HuH-7.5 (cell line): Measurements from ENCODE around the gene FNDC3B.

Experiments
- DNase-seq: peaks from one replicate; pipeline ENCODE4 v3.0.0; 2011; ENCODE audit warnings: low spot score

FNDC3B gene

GRCh38 chr3:172113710-172114109, 74.3 kb downstream of the FNDC3B start:
- no peak for DNase-seq

DNA sequence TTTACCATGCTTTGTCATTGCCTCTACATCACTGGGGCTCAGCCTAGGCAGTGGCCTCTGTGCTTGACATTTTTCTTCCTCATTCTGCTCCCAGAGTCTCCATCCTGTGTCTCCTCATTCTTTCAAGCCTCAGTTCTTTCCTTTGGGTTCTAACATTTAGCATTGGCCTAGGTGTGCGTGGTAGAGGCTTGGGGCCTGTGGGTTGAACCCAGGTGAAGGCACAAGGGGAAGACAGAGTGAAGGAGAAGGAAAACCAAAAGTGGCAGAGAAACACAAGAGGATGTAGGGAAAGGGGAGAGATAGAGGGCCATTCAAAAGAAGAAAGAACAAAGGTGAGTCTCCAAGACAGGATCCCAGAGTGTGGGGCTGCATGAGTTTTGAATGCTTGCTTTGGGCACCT, 75.7 kb downstream of the FNDC3B start:
- DNase-seq = no peak

DNA sequence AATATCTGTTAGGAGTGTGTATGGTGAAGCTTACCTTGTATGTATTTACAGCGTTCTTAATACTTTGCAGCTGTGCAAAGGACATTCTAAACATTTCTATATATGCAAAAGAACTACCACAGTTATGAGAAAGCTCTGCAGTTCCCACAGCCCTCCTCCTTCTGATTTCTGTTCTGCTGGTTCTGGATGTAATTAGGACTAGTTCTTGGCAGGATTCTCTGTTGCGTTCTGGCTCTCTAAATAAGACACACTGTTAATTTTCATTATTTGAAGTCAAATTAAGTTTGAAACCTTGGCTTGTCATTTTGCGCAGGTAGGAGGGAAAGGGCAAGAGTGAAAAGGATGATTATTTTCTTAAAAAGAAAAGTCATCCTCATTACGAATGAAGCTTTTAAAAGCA, 76.4 kb downstream of the FNDC3B start:
- DNase-seq = no peak

DNA sequence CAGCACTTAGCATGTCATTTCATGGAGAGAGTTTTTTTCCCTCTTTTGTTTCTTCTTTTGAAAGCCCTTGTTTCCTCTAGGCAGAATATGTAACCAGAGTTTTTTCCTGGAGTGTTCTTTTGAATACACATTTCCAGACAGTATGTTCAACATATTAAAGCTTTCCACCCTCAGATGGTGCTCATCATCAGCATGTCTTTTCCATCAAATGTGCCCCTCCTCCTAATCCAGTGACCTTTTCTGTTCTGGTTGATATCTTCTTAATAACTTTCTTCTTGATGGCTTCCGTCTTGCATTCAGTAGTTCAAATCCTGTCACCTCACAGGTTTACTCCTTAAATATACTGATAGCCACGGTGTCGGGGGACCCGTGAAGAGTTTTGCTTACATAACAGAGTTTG, 78.6 kb downstream of the FNDC3B start:
- DNase-seq = no peak

DNA sequence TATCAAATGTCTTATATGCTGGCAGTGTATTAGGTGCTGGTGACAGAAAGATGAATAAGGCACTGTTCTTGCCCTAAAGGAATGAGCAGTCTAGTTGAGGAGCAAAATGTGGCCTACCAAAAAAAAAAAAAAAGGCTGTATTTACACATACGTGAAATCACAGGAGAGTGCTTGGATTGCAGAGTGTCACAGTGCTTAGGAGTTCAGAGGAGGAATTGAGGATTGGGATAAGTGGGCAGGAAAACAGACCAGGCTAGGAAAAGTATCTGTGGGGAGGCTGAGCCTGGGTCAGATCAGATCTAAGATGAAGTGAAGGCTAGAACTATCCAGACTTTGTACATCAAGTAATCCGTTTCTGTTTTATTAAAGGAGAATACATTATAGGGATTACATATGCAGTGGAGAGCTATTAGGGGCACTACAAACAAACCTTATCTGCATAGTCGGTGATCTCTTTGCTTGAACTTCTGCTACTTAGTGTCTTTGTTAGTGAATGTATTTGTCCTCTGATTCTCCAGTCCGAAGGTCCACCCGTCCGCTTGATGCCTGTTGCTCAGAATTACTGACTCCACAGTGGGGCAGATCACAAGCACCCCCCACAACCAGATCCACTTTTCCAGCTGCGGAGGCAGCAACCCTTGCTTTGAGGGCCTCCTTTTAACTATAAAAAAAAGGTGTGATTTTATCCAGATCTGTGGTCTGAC, 80.0 kb downstream of the FNDC3B start:
- no peak for DNase-seq

DNA sequence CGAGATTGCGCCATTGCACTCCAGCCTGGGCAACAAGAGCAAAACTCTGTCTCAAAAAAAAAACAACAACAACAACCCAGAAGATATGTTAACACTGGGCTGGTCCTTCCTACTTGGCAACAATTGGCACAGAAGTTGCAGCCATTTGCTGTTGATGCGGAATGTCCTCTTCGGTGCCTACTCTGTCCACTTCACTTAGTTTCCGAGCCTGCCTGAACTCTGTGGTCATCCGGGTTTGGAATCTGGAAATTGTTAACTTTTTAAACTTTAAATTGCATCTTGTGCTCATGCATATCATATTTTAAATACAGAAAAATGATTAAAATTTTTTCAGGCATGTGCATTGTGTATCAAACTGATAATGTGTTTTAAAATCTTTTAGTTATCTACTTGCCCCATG, 81.5 kb downstream of the FNDC3B start:
- DNase-seq = no peak

DNA sequence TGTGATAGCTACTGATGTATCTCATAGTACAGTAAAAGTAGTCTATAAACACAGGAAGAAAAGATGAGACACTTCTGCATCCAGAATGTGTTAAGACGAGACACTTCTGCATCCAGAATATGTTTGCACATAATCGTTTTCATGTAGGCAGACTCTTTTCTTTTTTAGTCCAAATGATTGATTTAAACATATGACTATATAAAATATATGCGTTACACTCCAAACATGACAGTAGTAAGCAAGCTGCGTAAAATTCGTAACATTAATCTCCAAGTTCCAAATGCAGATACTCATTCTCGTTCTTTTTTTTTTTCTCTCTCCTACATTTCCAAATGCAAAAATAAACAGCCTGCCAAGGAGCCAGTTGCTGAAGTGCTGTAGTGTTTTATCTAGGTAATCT, 82.6 kb downstream of the FNDC3B start:
- DNase-seq = no peak

- DNase-seq = no peak
These were observed 84.9 kb downstream of the FNDC3B start for GRCh38 chr3:172124271-172124670.

GRCh38 chr3:172125053-172125452, 85.7 kb downstream of the FNDC3B start:
- no peak for DNase-seq

DNA sequence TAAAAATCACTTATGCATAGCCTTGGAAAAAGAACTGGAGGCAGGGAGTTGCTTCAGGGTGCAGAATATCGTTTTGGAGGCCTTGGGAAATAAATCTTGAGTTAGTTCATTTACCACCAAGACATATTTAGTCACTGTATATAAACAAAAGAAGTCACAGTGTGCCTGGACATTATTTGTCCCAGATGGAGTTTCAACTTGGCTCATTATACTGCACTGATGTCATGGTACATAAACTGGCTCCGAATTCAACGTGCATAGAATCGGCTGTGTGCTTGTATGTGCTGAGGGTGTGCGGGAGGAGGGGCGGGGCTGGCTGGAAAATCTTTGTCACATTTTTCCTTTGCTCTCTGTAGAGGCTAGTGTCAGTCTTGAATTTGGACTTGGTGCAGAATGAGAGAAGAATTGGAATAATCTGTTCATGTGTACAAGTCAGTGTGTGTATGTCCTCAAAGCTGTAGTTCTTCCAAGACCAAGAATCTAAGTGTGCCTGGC, 86.6 kb downstream of the FNDC3B start:
- DNase-seq = no peak

GRCh38 chr3:172126741-172127140, 87.4 kb downstream of the FNDC3B start:
- no peak for DNase-seq

DNA sequence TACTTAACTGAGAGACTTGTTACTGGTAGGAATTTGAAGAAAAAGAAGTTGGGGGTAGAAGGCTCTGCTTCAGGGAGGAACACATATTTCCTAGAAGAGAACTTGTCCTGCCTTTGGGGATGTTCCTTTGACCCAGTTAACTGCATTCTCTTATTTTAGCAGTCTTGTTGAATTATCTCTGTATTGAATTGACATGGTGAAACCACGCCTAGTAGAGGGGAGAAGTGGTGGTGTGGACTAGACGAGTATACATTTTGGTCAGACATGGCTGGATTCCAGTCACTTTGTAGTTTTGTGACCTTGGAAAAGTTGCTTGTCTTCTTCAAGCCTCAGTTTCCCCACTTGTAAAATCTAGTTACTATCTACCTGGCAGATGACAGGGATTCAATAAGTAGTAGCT, 87.8 kb downstream of the FNDC3B start:
- DNase-seq = no peak

GRCh38 chr3:172127929-172128580, 88.7 kb downstream of the FNDC3B start:
- no peak for DNase-seq

DNA sequence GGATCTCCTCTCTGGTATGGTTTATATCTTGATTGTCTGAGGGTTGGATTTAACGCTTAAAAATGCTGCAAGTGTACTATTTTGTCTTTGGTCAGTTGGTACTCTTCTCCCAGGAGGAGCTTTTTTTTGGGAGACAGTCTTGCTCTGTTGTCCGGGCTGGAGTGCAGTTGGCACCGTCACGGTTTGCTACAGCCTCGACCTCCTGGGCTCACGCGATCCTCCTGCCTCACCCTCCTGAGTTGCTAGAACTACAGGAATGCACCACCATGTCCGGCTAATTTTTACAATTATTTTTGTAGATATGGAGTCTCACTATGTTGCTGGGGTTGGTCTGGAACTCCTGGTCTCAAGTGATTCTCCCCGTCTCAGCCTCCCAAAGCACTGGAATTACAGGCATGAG, 89.5 kb downstream of the FNDC3B start:
- no peak for DNase-seq

GRCh38 chr3:172129498-172129849, 90.1 kb downstream of the FNDC3B start:
- no peak for DNase-seq

DNA sequence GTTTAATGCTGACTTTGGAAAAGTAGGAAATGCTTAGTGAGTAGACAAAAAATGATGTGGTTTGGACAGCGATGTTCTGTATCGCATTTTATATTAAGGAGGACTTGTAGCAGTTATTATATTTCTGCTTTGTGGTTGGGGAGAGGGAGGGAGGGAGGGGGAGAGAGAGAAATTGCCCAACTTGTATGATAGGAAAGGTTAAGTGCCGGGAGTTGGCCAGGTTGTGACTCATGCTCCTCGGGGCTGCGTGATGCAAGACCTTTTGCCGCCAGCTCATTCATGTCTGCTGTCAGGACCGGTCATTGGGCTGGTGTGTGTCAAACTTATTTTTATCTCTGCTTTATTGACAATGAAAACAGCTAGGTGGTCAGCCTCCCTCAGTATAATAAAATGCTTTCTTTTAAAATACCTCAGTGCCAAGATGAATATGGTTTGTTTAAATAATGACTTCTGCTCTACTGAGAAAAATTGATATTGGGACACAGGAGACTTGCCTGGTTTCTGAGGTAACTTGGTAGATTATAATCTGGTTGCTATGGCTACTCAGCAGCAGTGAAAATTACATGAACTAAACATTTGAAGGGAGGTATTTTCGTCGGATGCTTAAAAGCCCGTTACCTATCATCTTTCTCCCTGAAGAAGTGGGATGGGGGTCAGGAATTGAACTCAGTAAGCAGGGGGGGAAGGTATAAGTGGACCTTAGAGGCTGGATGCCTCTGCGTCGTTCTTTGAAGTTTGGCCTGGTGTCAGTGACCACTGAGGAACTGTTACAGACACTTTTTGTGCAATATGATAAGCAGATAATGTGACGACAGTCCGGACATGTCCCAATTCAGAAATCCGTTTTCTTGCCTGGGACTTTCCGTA, 90.7 kb downstream of the FNDC3B start:
- DNase-seq = peak; percentile 51

DNA sequence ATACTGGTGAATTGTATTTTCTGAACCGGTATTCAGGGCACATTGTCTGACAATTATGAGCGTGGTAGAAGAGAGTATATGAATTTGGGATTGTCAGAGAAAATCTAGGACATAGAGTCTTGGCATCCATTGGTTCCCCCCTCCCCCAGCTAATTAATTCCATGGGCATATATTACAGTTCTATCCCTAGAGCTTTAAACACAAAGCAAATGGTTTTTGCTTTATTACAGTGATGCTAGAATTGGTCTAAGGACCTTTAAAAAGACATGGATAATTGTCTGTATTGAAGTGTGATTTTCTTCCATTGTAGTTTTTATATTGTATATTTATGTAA, 91.3 kb downstream of the FNDC3B start:
- DNase-seq = no peak

DNA sequence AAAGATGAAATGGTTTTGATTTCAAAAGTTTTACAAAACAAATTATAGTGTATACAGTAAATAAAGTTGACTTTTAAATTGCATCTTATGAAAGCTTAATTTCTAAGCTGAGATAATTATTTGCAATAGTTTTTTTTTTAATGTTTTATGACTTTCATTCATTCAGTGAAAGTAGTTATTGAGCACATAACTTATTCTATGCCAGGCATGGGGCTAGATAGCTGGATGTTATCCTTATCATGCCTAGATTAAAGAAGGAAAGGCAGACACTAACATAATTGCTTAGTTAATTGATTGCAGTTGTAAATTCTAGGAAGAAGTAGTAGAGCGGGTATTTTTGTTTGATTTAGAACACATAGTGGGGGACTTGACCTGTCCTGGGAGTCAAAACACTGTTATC, 92.4 kb downstream of the FNDC3B start:
- DNase-seq = no peak

- no peak for DNase-seq
These were observed 92.8 kb downstream of the FNDC3B start for GRCh38 chr3:172132159-172132586.

- no peak for DNase-seq
These were observed 93.4 kb downstream of the FNDC3B start for GRCh38 chr3:172132721-172133311.

DNA sequence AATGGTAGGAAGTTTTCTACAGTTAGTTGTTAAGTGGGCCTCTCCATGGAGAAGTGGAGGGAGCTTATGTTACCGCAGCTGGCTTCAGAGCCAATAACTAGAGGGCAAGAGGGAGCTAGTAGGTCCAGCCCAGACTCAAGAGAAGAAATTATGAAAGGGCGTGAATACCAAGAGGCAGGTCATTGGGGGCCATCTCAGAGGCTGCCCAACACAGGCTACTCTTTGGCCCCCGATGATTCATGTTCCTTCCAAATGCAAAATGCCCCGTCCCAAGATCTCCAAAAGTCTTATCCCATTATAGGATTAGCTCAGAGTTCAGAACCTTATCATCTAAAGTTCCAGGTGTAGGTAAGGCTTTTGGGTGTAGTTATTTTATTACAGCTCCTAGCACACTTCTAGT, 94.5 kb downstream of the FNDC3B start:
- no peak for DNase-seq

DNA sequence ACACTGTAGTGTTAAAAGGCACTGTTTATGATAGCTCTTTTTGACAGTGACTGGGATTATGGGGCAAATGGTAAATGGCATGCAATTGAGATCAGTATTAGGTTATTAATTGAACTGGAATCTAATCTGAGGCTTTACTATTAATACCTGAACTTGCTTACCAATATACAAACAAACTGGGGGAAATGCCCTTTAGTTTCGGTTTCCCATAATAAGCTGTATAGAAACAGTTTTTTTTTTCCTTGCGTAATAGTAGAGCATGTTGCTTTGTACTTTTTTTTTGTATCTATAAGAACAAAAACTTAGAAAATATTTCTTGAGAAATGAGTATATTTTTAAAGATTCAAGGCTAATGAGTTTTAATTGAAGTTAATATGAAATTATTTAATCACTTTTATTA, 95.0 kb downstream of the FNDC3B start:
- no peak for DNase-seq

DNA sequence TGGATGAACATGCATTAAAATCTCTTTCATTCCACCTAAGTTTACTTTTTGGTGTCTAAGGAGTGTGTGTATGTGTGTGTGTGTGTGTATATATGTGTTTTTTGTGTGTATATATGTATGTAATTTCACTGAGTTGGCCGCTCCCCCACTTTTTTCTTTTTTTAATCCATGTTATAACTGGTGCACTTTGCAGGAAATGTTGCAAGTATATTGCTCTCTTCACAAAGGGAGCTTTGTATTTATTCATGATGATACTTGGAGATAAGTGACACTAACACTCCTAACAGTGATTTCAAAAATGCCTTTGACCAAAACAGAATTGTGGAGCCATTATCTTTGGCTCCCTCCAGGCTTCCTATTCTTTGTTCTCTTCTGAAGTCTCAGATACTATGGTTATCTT, 95.8 kb downstream of the FNDC3B start:
- DNase-seq = no peak
